Astrocyte (in vitro differentiated cells and primary cell): Measurements from ENCODE around the gene AHCY. TPM values are rescaled to one million over a fixed set of nuclear protein-coding genes. Genes with fewer than 3 reads are reported as not detected.

Source experiments
- DNase-seq: peaks from one replicate; pipeline ENCODE4 v3.0.0-alpha.2; 2010; ENCODE audit warnings: low read depth
- FAIRE-seq: peaks from 2 replicates; lab custom pipeline; 2011; peaks lifted over from hg19 to GRCh38; lab: Jason Lieb, UNC
- H2AFZ ChIP-seq: 2 replicates; pipeline ENCODE4 v1.6.0; 2012; ENCODE audit warnings: low read depth, low read length, inconsistent platforms
- H3K27ac ChIP-seq: 2 replicates; pipeline ENCODE4 v1.5.1; 2011; ENCODE audit warnings: low read depth, low read length, inconsistent platforms
- H3K27me3 ChIP-seq: 2 replicates; pipeline ENCODE4 v1.6.0; 2011; ENCODE audit warnings: low read length, inconsistent platforms; ENCODE audit not compliant: insufficient read depth
- H3K36me3 ChIP-seq: 2 replicates; pipeline ENCODE4 v1.5.1; 2011; ENCODE audit warnings: low read length, inconsistent platforms; ENCODE audit not compliant: insufficient read depth
- H3K4me1 ChIP-seq: 2 replicates; pipeline ENCODE4 v1.5.1; 2011; ENCODE audit warnings: low read length, inconsistent platforms; ENCODE audit not compliant: insufficient read depth
- H3K4me2 ChIP-seq: 2 replicates; pipeline ENCODE4 v1.6.0; 2012; ENCODE audit warnings: low read length, inconsistent platforms
- H3K4me3 ChIP-seq: 2 replicates; pipeline ENCODE4 v1.5.1; 2011; ENCODE audit warnings: low read depth, mild to moderate bottlenecking, low read length, inconsistent platforms; ENCODE audit not compliant: insufficient read depth
- H3K79me2 ChIP-seq: 2 replicates; pipeline ENCODE4 v1.6.0; 2012; ENCODE audit warnings: mild to moderate bottlenecking, low read length, inconsistent platforms; ENCODE audit not compliant: insufficient read depth
- H3K9ac ChIP-seq: 2 replicates; pipeline ENCODE4 v1.6.0; 2012; ENCODE audit warnings: mild to moderate bottlenecking, low read length, inconsistent platforms
- H3K9me3 ChIP-seq: 2 replicates; pipeline ENCODE4 v1.5.1; 2012; ENCODE audit warnings: low read depth, mild to moderate bottlenecking, low read length, inconsistent platforms; ENCODE audit not compliant: insufficient read depth
- H4K20me1 ChIP-seq: 2 replicates; pipeline ENCODE4 v1.6.0; 2012; ENCODE audit warnings: low read length, inconsistent platforms; ENCODE audit not compliant: insufficient read depth
- H3K27ac Mint-ChIP-seq: one replicate; pipeline ENCODE4 v1.8.0; 2021; ENCODE audit warnings: mild to moderate bottlenecking, mixed read lengths; ENCODE audit not compliant: unreplicated experiment
- H3K27me3 Mint-ChIP-seq: one replicate; pipeline ENCODE4 v1.8.0; 2021; ENCODE audit warnings: low read depth, mixed read lengths; ENCODE audit not compliant: unreplicated experiment
- H3K36me3 Mint-ChIP-seq: one replicate; pipeline ENCODE4 v1.8.0; 2021; ENCODE audit warnings: low read depth, mixed read lengths; ENCODE audit not compliant: unreplicated experiment
- H3K4me1 Mint-ChIP-seq: one replicate; pipeline ENCODE4 v1.8.0; 2021; ENCODE audit warnings: low read depth, mixed read lengths; ENCODE audit not compliant: unreplicated experiment
- H3K4me3 Mint-ChIP-seq: one replicate; pipeline ENCODE4 v1.8.0; 2021; ENCODE audit warnings: mild to moderate bottlenecking, moderate library complexity, mixed read lengths; ENCODE audit not compliant: unreplicated experiment
- H3K9me3 Mint-ChIP-seq: one replicate; pipeline ENCODE4 v1.8.0; 2021; ENCODE audit warnings: mild to moderate bottlenecking, mixed read lengths; ENCODE audit not compliant: unreplicated experiment
- EZH2 ChIP-seq: IDR thresholded peaks from 2 replicates; pipeline ENCODE4 v1.6.1; 2012; ENCODE audit warnings: mild to moderate bottlenecking, low read length, inconsistent platforms; ENCODE audit not compliant: insufficient read depth
- total RNA-seq: library from RNA; stranded (reverse); gene quantifications from 2 replicates; pipeline ENCODE4 v1.2.1, GENCODE V29; 2021
- TF ChIP-seq, protein P1 (sequence below): IDR thresholded peaks from 2 replicates; pipeline ENCODE4 v1.5.1; 2011; ENCODE audit warnings: low read depth, mild to moderate bottlenecking, inconsistent platforms, low read length, moderate library complexity; ENCODE audit not compliant: insufficient read depth

The AHCY gene
- total RNA-seq, 1 donor from 2014 or later: 203 TPM

DNA sequence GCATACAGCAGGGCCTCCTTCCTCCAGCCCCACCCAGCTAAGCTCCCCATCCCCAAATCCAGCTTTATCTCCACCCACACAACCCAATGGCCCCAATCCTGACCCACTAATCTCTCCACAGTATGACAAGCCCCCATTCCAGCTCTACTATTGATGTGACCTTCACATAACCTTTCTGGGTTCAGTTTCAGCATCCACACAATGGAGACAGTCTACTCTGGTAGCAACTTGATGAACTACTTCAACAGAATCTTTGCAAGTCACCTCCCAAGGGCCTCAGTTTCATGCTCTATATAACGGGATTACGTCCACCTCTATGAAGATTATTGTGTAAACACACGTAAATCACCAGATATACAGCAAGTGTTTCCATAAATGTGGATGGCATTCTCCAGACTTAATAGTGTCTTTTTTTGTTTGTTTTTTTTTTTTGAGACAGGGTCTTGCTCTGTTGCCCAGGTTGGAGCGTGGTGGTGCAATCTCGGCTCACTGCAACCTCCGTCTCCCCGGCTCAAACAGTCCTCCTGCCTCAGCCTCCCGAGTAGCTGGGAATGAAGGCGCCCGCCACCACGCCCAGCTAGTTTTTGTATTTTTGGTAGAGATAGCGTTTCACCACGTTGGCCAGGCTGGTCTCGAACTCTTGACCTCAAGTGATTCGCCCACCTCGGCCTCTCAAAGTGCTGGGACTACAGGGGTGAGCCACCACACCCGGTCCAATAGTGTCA is 1.4 kb downstream of the AHCY start:
- H3K4me3 Mint-ChIP-seq: peak overlapping the region; percentile 95

DNA sequence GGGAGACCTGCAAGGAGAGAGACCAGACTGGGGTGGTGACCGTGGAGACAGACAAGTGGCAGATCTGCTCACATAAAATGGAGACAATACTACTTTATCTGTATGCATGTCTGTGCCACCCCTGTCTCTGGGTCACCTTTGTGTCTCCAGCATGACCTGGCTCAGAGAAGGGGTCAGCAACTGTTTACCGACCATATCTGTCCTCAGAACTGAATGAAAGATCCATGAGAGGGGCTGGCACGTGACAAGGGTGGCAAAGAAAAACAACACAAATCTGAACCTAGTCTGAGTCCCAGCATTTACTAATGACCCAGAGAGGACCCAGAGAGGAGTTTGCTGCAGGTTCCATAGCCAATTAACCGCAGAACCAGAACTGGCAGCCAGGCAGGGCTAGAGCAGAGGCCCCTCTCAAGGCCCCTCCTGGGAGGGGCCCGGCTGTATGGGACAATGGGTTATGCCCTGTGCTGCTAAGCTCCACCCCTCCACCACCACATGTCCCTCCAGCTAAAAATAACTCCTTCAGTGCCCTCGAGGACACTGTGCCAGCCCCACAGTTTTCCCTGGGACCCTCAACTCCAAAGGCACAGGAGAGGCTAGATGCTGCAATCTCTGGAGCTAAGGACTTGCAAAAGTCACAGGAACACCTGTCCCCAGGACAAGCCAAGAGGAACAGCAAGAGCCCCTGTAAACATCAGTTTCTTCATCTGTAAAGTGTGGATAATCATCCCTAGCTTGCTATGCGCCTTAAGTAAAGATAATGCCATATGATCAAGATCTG is 2.2 kb downstream of the AHCY start:
- Histone ChIP-seq H3K9me3 (no peaks in the 10 kb centered on the region), H3K9ac (no peak overlapping the region), H4K20me1 (peaks cover 37% of the 10 kb centered on the region), H3K4me3 (no peak overlapping the region), H3K27me3 (no peaks in the 10 kb centered on the region), H3K4me1 (peaks cover 6% of the 10 kb centered on the region), H3K79me2 (peaks cover 51% of the 10 kb centered on the region), H3K36me3 (no peaks in the 10 kb centered on the region), H2AFZ (no peak overlapping the region), H3K4me2 (peak overlapping the region; percentile 95), H3K27ac (no peak overlapping the region)
- H3K27me3 Mint-ChIP-seq: no peaks in the 10 kb centered on the region
- peak overlapping the region; percentile 95 for H3K4me3 Mint-ChIP-seq
- peak overlapping the region; percentile 69 for H3K27ac Mint-ChIP-seq
- H3K4me1 Mint-ChIP-seq: peaks cover 10% of the 10 kb centered on the region
- no peaks in the 10 kb centered on the region for H3K9me3 Mint-ChIP-seq
- TF ChIP-seq, protein P1, sequence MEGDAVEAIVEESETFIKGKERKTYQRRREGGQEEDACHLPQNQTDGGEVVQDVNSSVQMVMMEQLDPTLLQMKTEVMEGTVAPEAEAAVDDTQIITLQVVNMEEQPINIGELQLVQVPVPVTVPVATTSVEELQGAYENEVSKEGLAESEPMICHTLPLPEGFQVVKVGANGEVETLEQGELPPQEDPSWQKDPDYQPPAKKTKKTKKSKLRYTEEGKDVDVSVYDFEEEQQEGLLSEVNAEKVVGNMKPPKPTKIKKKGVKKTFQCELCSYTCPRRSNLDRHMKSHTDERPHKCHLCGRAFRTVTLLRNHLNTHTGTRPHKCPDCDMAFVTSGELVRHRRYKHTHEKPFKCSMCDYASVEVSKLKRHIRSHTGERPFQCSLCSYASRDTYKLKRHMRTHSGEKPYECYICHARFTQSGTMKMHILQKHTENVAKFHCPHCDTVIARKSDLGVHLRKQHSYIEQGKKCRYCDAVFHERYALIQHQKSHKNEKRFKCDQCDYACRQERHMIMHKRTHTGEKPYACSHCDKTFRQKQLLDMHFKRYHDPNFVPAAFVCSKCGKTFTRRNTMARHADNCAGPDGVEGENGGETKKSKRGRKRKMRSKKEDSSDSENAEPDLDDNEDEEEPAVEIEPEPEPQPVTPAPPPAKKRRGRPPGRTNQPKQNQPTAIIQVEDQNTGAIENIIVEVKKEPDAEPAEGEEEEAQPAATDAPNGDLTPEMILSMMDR: no peak
- no peak for TF ChIP-seq EZH2
- no peak for DNase-seq
- no peak for FAIRE-seq
- H3K36me3 Mint-ChIP-seq: peaks cover 6% of the 10 kb centered on the region

More for the DNA sequence above, 1.4 kb downstream of the AHCY start:
- H3K27me3 ChIP-seq: no peaks in the 10 kb centered on the region
- peak overlapping the region; percentile 83 for H2AFZ ChIP-seq
- Mint-ChIP-seq H3K36me3 (peaks cover 5% of the 10 kb centered on the region), H3K4me1 (peaks cover 10% of the 10 kb centered on the region), H3K27ac (peak overlapping the region; percentile 97), H3K9me3 (no peaks in the 10 kb centered on the region), H3K27me3 (no peaks in the 10 kb centered on the region)
- DNase-seq (no peak), FAIRE-seq (no peak)
- H3K27ac ChIP-seq: no peak overlapping the region
- H3K4me1 ChIP-seq: peaks cover 6% of the 10 kb centered on the region
- no peaks in the 10 kb centered on the region for H3K9me3 ChIP-seq
- no peak for TF ChIP-seq EZH2
- TF ChIP-seq, protein P1: no peak
- H3K4me2 ChIP-seq: peak overlapping the region; percentile 95
- peaks cover 29% of the 10 kb centered on the region for H4K20me1 ChIP-seq
- peak overlapping the region; percentile 90 for H3K9ac ChIP-seq
- peaks cover 45% of the 10 kb centered on the region for H3K79me2 ChIP-seq
- H3K4me3 ChIP-seq: peak overlapping the region; percentile 76
- no peaks in the 10 kb centered on the region for H3K36me3 ChIP-seq
